ENCODE results near the gene HOXD13. TPM values are rescaled to one million over a fixed set of nuclear protein-coding genes. Genes with fewer than 3 reads are reported as not detected.
A peak's percentile ranks its signal among the peaks of the same experiment; 100 is the strongest.

HOXD13 gene
- total and polyA plus RNA-seq, 2 donors (not counting 1 experiment from before 2014, with no cell fraction given), result not detected

- TF ChIP-seq CTCF (IDR thresholded peaks at IDR 0.05), result no peak
- peak; percentile 53 for TF ChIP-seq EZH2 (IDR thresholded peaks at IDR 0.05; ENCODE audit: borderline replicate concordance, insufficient read depth, low read depth, low read length, poor library complexity, severe bottlenecking)
- Histone ChIP-seq H3K4me1 (ENCODE audit: control insufficient read depth in 2 of 2, insufficient read depth in 2 of 2, low read length in 2 of 2) (peaks cover 26 to 45% of the 10 kb centered on the region in 2 donors), H4K20me1 (ENCODE audit: control insufficient read depth, insufficient read depth, low read length, poor library complexity, severe bottlenecking) (no peaks in the 10 kb centered on the region), H3K4me2 (replicated peaks; ENCODE audit: low read depth, low read length, poor library complexity, severe bottlenecking) (peak overlapping the region; percentile 71), H2AFZ (ENCODE audit: insufficient read depth, low read depth, low read length, poor library complexity, severe bottlenecking) (peak overlapping the region; percentile 23), H3K36me3 (replicated peaks in 1 of 2; ENCODE audit: control extremely low read depth in 1 of 2, control insufficient read depth in 1 of 2, extremely low read depth in 1 of 2, insufficient read depth in 2 of 2, low read length in 1 of 2) (no peaks in the 10 kb centered on the region), H3K9ac (ENCODE audit: low read length) (peak overlapping the region; percentile 30), H3K27ac (ENCODE audit: low read length in 2 of 2) (no peak overlapping the region), H3K79me2 (ENCODE audit: control insufficient read depth, insufficient read depth, low read length) (no peaks in the 10 kb centered on the region), H3K9me3 (ENCODE audit: control extremely low read depth in 1 of 3, control insufficient read depth in 2 of 3, insufficient read depth in 1 of 3, low read length in 2 of 3) (peaks cover 0 to 17% (median 0%) of the 10 kb centered on the region in 3 donors), H3K4me3 (ENCODE audit: control extremely low read depth in 1 of 5, extremely low read depth in 1 of 5, insufficient read depth in 1 of 5, low read depth in 2 of 5, low read length in 4 of 5) (peak overlapping the region in 1 of 5 experiments; percentile 29), H3K27me3 (replicated peaks in 1 of 4; ENCODE audit: control extremely low read depth in 1 of 4, control insufficient read depth in 3 of 4, insufficient read depth in 4 of 4, low read length in 3 of 4) (peaks cover 0 to 84% (median 74%) of the 10 kb centered on the region in 4 experiments)
- intact Hi-C loops (cut with micrococcal nuclease), result loop anchor here (5.0 kb wide), 1 partner anchor 54 kb away; no protein-coding TSS in a partner anchor
- ATAC-seq (ENCODE audit: low read depth), result no peak
- ChIA-PET POLR2A (no interaction called here), CTCF (interaction anchor here (0.7 to 3.3 kb wide), 14 partner anchors 8 to 521 kb away, joined by 3 to 15 read pairs (median 5); partner anchors contain the start of gene HOXD1)
- Mint-ChIP-seq H3K4me1 (peaks cover 34% of the 10 kb centered on the region), H3K27me3 (peaks cover 77% of the 10 kb centered on the region), H3K27ac (no peak overlapping the region), H3K9me3 (ENCODE audit: insufficient read depth) (no peaks in the 10 kb centered on the region), H3K4me3 (peak overlapping the region; percentile 63)
- no CpG with 5 or more reads among the region's 15 CpGs for WGBS (ENCODE audit: insufficient coverage)
- DNase-seq, result peak; percentile 29
These were observed 38.7 kb downstream of the HOXD13 start for GRCh38 chr2:176130957-176131847.

- peaks cover 28 to 51% of the 10 kb centered on the region in 2 donors for H3K4me1 ChIP-seq (ENCODE audit: control insufficient read depth in 2 of 2, insufficient read depth in 2 of 2, low read length in 2 of 2)
- no peaks in the 10 kb centered on the region for H3K79me2 ChIP-seq (ENCODE audit: control insufficient read depth, insufficient read depth, low read length)
- Mint-ChIP-seq H3K4me1 (peaks cover 36% of the 10 kb centered on the region), H3K27ac (no peak overlapping the region), H3K9me3 (ENCODE audit: insufficient read depth) (no peaks in the 10 kb centered on the region), H3K4me3 (peak overlapping the region; percentile 84), H3K27me3 (peaks cover 74% of the 10 kb centered on the region)
- ChIA-PET POLR2A (no interaction called here), CTCF (interaction anchor here (0.8 to 3.3 kb wide), 8 partner anchors 9 to 520 kb away, joined by 3 to 15 read pairs (median 6); no protein-coding TSS in a partner anchor)
- DNase-seq, result no peak
- ATAC-seq (ENCODE audit: low read depth), result no peak
- H3K9ac ChIP-seq (ENCODE audit: low read length), result no peak overlapping the region
- H3K9me3 ChIP-seq (ENCODE audit: control extremely low read depth in 1 of 3, control insufficient read depth in 2 of 3, insufficient read depth in 1 of 3, low read length in 2 of 3), result peaks cover 0 to 19% (median 0%) of the 10 kb centered on the region in 3 donors
- no peaks in the 10 kb centered on the region for H3K36me3 ChIP-seq (replicated peaks in 1 of 2; ENCODE audit: control extremely low read depth in 1 of 2, control insufficient read depth in 1 of 2, extremely low read depth in 1 of 2, insufficient read depth in 2 of 2, low read length in 1 of 2)
- peaks cover 0 to 83% (median 73%) of the 10 kb centered on the region in 4 experiments for H3K27me3 ChIP-seq (replicated peaks in 1 of 4; ENCODE audit: control extremely low read depth in 1 of 4, control insufficient read depth in 3 of 4, insufficient read depth in 4 of 4, low read length in 3 of 4)
- TF ChIP-seq EZH2 (IDR thresholded peaks at IDR 0.05; ENCODE audit: borderline replicate concordance, insufficient read depth, low read depth, low read length, poor library complexity, severe bottlenecking) (no peak), CTCF (IDR thresholded peaks at IDR 0.05) (no peak)
- H2AFZ ChIP-seq (ENCODE audit: insufficient read depth, low read depth, low read length, poor library complexity, severe bottlenecking), result no peak overlapping the region
- no peaks in the 10 kb centered on the region for H4K20me1 ChIP-seq (ENCODE audit: control insufficient read depth, insufficient read depth, low read length, poor library complexity, severe bottlenecking)
- peak overlapping the region in 1 of 5 experiments; percentile 54 for H3K4me3 ChIP-seq (ENCODE audit: control extremely low read depth in 1 of 5, extremely low read depth in 1 of 5, insufficient read depth in 1 of 5, low read depth in 2 of 5, low read length in 4 of 5)
- H3K27ac ChIP-seq (ENCODE audit: low read length in 2 of 2), result no peak overlapping the region
- intact Hi-C loops (cut with micrococcal nuclease), result loop anchor here (5.0 kb wide), 1 partner anchor 55 kb away; no protein-coding TSS in a partner anchor
- peak overlapping the region; percentile 57 for H3K4me2 ChIP-seq (replicated peaks; ENCODE audit: low read depth, low read length, poor library complexity, severe bottlenecking)
- WGBS (ENCODE audit: insufficient coverage), result no CpG with 5 or more reads among the region's 4 CpGs
These were observed 39.3 kb downstream of the HOXD13 start for GRCh38 chr2:176131848-176132158.

Data from B cell (primary cell).